ENCODE data around the gene ACLY.
"Not testable (repeated sequence)": the region's sequence is repeated elsewhere in the genome, so short reads cannot be mapped to it uniquely, and the experiment has no call there.

Gene ACLY

GRCh38 chr17:41909088-41909487, 9.7 kb downstream of the ACLY start:
- no peak for DNase-seq

DNA sequence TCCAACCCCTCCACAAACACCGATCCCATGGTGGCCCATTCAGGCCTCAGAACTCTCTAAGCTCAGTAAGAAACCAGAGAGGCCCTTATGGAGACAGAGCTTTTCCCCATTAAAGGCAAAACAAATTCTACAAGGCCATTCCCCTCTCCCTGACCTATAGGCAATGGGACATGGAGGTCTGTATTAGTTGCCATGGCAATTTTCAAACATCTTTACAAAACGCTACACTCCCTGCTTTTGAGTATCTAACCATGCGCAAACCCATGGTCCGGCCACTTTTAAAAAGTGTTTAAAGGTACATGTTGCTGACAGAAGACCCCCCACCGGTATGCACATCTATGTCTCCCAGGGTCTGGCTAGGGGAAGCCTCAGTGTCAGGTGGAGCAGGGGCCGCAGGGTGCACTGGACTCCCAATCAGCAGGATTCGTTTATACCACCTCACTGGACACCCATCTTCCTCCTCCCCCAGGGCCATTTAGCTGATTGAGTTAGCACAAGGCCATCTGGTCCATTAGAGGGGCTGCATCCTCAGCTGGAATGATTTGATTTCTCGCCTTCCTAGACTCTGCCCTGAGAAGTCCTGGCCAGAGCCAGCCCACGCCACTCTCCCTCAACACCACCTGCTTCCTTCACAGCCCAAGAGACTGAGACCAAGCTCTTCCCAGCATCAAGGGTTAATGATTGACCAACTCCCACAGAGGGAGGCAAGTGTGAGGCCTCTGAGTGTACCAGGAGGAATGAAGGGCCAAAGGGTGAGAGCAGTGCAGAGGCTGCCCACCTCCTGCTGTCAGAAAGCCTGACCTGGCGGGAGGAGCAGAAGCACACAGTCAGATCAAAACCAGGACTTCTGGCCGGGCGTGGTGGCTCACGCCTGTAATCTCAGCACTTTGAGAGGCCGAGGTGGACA, 10.9 kb downstream of the ACLY start:
- DNase-seq = no peak

DNA sequence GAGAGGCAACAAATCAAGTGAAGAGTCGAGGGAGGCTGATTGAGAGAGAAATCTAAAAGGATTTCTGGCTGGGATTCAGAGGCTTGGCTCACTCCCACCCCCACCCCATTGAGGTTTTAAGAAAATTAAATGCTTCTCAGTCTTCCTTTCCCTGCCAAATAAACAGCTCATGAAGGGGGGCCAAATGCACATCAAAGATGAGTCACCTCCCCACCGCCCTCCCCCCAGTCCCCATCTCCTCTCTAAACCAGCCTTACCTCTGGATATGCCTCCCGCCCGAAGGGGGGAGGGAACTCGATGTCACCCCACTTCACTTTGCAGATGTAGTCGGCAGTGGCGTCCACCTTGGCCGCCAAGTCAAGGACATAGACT, 11.6 kb downstream of the ACLY start:
- DNase-seq = peak; percentile 41

- no peak for DNase-seq
Measured at GRCh38 chr17:41906465-41907184, 12.1 kb downstream of the ACLY start.

DNA sequence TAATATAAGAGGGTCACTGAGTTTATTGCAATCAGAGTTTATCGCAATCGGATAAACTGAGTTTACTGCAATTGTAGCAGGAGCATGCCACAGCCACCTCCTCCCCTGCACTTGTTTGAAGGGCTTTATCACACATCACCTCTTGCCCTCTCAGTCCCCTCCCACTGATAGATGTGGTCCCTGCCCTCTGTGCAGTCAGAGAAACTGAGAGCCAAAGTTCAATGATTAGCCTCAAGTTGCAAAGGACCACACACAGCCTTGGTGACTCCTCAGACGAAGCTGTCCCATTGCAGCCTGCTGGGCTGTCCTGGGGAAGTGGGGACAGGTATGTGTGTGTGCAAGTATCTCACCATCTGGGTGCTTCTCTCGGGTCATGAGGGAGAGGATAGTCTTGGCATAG, 13.6 kb downstream of the ACLY start:
- DNase-seq = no peak

DNA sequence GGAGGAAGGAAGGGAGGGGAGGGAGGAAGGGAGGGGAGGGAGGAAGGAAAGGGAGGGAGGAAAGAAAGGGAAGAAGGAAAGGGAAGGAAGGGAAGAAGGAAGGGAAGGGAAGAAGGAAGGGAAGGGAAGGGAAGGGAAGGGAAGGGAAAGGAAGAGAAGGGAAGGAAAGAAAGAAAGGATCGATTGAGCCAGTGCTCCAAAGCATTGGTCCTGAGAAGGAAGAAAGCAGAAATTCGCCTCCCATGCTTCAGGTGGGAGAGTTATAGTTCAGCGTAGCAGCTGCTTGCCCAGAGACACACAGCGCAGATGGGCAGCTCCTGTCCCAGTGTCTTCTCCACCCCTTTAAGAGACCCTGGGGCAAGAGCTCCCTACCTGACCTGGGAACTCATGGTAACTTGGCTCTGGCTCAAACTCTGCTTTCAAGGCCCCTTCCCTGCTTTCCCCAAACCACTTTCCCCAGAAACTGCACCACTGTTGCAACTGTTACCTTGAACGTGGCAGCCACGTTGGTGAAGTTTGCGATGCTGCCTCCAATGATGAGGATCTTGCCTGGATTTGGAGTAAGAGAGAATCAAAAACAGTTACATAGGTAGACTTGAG, 14.4 kb downstream of the ACLY start:
- DNase-seq = no peak

DNA sequence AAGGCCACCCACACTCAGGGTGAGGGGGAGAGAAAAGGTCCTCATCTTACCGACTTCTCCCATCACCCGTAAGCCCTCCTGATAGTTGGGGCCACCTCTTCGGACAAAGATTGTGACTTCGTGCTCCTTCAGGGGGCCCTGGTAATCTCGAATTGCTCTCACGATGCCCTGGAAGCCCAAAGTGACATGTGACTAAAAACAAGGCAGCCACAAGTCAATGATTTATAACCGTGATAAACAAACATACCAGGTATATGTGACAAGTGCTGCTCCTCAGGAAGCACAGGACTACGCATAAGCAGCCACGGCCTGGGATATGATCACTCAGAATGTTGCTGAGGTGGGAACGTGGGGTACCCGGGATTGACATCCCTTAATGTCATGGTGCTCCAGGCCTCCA, 17.1 kb downstream of the ACLY start:
- no peak for DNase-seq

- DNase-seq = no peak
Measured at GRCh38 chr17:41896726-41897125, 22.0 kb downstream of the ACLY start.

GRCh38 chr17:41895617-41896016, 23.1 kb downstream of the ACLY start:
- DNase-seq = no peak

DNA sequence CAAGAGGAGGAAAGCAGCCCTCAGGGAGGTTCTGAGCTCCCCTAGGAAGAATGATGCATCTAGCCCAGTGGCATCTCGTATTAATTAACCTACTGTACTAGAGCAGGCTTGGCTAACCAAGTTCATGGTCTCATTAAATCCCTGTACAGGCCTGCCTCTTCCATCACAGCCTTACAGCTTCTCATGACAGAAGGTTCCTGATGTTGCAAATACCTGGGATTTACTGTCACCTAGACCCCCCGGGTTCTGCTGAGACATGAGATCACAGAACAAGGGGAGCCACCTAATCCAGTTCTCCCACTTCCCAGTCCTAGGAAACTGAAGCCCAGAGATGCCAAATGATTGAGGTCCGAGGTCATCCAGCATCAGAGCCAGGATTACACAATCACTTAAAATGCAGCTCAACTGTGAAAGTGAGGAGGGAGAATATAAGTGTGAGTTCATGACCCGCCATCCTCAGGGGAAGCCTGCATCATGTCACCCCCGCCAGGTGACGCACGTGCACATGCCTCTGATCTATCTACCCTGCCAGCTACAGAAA, 23.9 kb downstream of the ACLY start:
- DNase-seq = peak; percentile 67

- no peak for DNase-seq
Measured at GRCh38 chr17:41893384-41893783, 25.4 kb downstream of the ACLY start.

GRCh38 chr17:41892021-41892376, 26.8 kb downstream of the ACLY start:
- no peak for DNase-seq

DNA sequence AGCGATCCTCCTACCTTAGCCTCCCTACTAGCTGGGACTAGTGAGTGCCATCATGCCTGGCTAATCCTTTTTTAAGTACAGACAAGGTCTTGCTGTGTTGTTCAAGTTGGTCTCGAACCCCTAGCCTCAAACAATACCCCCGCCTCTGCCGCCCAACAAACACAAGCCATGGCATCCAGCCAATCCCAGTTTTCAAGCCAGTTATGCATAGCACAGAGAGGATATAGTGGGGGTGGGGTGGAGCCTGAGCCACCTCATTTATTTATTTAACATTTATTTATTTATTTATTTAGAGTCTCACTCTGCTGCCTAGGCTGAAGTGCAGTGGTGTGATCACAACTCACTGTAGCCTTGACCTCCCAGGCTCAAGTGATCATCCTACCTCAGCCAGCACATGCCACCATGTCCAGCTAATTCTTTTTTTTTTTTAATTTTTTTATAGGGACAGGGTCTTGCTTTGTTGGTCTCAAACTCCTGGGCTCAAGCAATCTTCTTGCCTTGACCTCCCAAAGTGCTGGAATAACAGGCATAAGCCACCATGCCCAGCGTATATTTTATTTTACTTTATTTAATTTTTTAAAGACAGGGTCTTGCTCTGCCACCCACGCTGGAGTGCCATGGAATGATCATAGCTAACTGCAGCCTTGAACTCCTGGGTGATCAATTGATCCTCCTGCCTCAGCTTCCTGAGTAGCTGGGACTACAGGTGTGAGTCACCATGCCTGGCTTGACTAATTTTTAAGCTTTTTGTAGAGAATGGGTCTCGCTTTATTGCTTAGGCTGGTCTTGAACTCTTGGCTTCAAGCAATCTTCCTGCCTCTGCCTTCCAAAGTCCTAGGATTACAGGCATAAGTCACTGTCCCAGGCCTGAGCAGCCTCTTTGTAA, 27.4 kb downstream of the ACLY start:
- no peak for DNase-seq

- no peak for DNase-seq
Measured at GRCh38 chr17:41888332-41888965, 30.3 kb downstream of the ACLY start.

GRCh38 chr17:41885733-41886132, 33.0 kb downstream of the ACLY start:
- no peak for DNase-seq

DNA sequence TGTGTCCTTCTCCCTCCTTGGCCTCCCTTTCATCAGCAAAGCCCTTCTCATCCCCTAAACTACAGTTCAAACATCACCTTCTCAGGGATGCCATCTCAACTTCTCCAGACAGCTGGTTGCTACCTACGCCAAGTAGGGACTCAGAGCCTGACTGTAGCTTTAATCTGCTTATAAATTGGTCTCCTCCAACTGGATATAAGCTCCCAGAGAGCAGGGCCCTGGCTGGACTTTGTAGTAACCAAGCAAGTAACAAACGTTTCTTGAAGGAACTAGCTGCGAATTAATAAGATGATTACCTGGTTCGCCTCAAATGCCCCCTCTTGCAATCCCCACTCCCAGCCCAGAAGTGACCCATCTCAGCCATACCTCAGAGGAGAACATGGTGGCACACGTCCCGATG, 36.0 kb downstream of the ACLY start:
- no peak for DNase-seq

- DNase-seq = no peak
Measured at GRCh38 chr17:41880130-41880529, 38.6 kb downstream of the ACLY start.

GRCh38 chr17:41874293-41874670, 44.5 kb downstream of the ACLY start:
- DNase-seq = not testable (repeated sequence)

GRCh38 chr17:41873559-41874292, 45.0 kb downstream of the ACLY start:
- no peak for DNase-seq

DNA sequence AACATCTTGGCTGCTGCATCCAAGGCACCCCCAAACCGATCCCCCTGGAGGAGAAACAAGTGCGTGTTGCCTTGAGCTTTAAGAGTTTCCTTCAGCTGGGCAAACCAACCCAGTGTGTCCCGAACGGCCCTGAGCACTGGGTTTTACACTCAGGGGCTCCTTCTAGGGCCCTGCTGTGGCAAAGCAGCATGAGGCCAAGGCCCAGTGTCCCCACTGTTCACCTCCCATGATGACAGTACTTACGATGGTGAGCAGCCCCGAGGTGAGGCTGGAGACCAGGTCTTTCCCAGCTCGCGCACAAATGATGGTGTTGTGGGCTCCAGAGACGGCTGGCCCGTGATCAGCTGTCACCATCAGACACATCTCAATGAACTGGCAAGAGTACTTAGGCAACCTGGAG, 47.0 kb downstream of the ACLY start:
- no peak for DNase-seq

- DNase-seq = no peak
Measured at GRCh38 chr17:41870627-41871026, 48.1 kb downstream of the ACLY start.

Data from T1000 (cell line).